Measurements from ENCODE around the gene ADARB1. TPM values are rescaled to one million over a fixed set of nuclear protein-coding genes. Genes with fewer than 3 reads are reported as not detected.
A peak's percentile ranks its signal among the peaks of the same experiment; 100 is the strongest.

ADARB1 gene
- total RNA-seq, 1 experiment from 2014 or later, result 8.4 TPM

DNA sequence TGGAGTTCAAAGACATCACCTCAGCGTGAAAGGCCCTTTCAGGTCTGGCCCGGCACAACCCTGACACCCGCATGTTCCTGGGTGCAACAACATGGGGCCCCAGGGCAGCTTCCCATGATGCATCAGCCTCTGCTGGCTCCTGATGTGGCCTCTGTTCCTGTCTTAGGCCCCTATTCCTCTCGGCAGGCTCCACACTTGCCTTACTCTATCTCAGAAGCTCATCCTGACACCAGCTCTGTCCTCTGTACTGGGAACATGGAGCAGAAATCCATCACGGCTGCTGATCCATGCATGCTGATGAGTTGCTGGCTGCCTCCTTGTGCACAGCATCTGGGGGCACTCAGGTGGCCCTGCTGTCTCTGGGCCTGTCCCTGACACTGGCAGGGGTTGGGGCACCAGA is 74.6 kb downstream of the ADARB1 start:
- Histone ChIP-seq H3K27me3 (no peaks in the 10 kb centered on the region), H3K9me3 (replicated peaks) (no peaks in the 10 kb centered on the region), H3K36me3 (no peaks in the 10 kb centered on the region), H3K4me3 (no peak overlapping the region), H3K27ac (no peak overlapping the region), H3K4me1 (peaks cover 8% of the 10 kb centered on the region)
- no peak for DNase-seq

DNA sequence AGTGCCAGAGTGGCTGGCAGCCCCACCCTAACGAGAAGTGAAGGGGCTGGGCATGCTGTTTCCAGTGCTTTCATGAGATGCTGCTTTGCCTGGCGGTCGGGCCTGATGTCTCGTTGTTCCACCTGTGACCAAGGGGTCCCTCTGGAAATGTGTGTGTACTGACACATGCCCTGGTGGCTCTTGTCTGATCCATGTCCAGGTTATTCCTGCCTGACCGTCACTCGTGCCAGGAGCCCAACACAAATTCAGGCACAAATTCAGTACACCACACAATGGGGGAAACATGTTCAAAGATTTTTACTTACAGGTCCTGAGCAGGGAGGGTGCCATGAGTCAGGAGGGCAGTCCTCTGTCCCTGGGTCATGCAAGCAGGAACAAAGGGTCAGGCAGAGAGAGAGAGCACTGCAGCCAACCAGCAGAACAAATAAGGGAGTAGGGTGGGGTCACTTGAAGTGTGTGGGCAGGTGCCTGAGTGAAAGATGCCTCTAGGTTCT is 76.3 kb downstream of the ADARB1 start:
- H3K27me3 ChIP-seq, result no peaks in the 10 kb centered on the region
- peaks cover 19% of the 10 kb centered on the region for H3K4me1 ChIP-seq
- DNase-seq, result no peak
- no peaks in the 10 kb centered on the region for H3K36me3 ChIP-seq
- H3K27ac ChIP-seq, result no peak overlapping the region
- H3K4me3 ChIP-seq, result no peak overlapping the region
- no peaks in the 10 kb centered on the region for H3K9me3 ChIP-seq (replicated peaks)

GRCh38 chr21:45151445-45152160 is 77.2 kb downstream of the ADARB1 start:
- Histone ChIP-seq H3K27ac (no peak overlapping the region), H3K4me1 (peaks cover 19% of the 10 kb centered on the region), H3K36me3 (no peaks in the 10 kb centered on the region), H3K9me3 (replicated peaks) (no peaks in the 10 kb centered on the region), H3K27me3 (no peaks in the 10 kb centered on the region), H3K4me3 (no peak overlapping the region)
- no peak for DNase-seq

GRCh38 chr21:45152265-45152746 is 77.9 kb downstream of the ADARB1 start:
- Histone ChIP-seq H3K9me3 (replicated peaks) (no peaks in the 10 kb centered on the region), H3K36me3 (no peaks in the 10 kb centered on the region), H3K4me1 (peaks cover 19% of the 10 kb centered on the region), H3K27me3 (no peaks in the 10 kb centered on the region), H3K4me3 (no peak overlapping the region), H3K27ac (no peak overlapping the region)
- no peak for DNase-seq

- Histone ChIP-seq H3K27ac (peak overlapping the region; percentile 50), H3K36me3 (no peaks in the 10 kb centered on the region), H3K4me1 (peaks cover 19% of the 10 kb centered on the region), H3K27me3 (no peaks in the 10 kb centered on the region), H3K4me3 (no peak overlapping the region), H3K9me3 (replicated peaks) (no peaks in the 10 kb centered on the region)
- no peak for DNase-seq
These were observed 79.3 kb downstream of the ADARB1 start for GRCh38 chr21:45153358-45154318.

GRCh38 chr21:45154511-45155508 is 80.4 kb downstream of the ADARB1 start:
- Histone ChIP-seq H3K9me3 (replicated peaks) (no peaks in the 10 kb centered on the region), H3K4me1 (peaks cover 19% of the 10 kb centered on the region), H3K4me3 (no peak overlapping the region), H3K36me3 (no peaks in the 10 kb centered on the region), H3K27ac (peak overlapping the region; percentile 50), H3K27me3 (no peaks in the 10 kb centered on the region)
- DNase-seq, result peak; percentile 36 to 45

- no peak overlapping the region for H3K27ac ChIP-seq
- H3K4me3 ChIP-seq, result no peak overlapping the region
- no peak for DNase-seq
- H3K9me3 ChIP-seq (replicated peaks), result no peaks in the 10 kb centered on the region
- H3K36me3 ChIP-seq, result no peaks in the 10 kb centered on the region
- H3K27me3 ChIP-seq, result no peaks in the 10 kb centered on the region
- peaks cover 29% of the 10 kb centered on the region for H3K4me1 ChIP-seq
These were observed 81.5 kb downstream of the ADARB1 start for GRCh38 chr21:45155910-45156309.

- H3K9me3 ChIP-seq (replicated peaks), result no peaks in the 10 kb centered on the region
- H3K4me1 ChIP-seq, result peaks cover 33% of the 10 kb centered on the region
- no peaks in the 10 kb centered on the region for H3K27me3 ChIP-seq
- H3K36me3 ChIP-seq, result no peaks in the 10 kb centered on the region
- no peak for DNase-seq
- no peak overlapping the region for H3K27ac ChIP-seq
- no peak overlapping the region for H3K4me3 ChIP-seq
These were observed 82.1 kb downstream of the ADARB1 start for GRCh38 chr21:45156459-45156858.

- H3K9me3 ChIP-seq (replicated peaks), result no peaks in the 10 kb centered on the region
- peaks cover 33% of the 10 kb centered on the region for H3K4me1 ChIP-seq
- no peak overlapping the region for H3K4me3 ChIP-seq
- no peaks in the 10 kb centered on the region for H3K36me3 ChIP-seq
- no peaks in the 10 kb centered on the region for H3K27me3 ChIP-seq
- no peak for DNase-seq
- H3K27ac ChIP-seq, result no peak overlapping the region
These were observed 83.6 kb downstream of the ADARB1 start for GRCh38 chr21:45157932-45158331.

- no peak for DNase-seq
- Histone ChIP-seq H3K36me3 (no peaks in the 10 kb centered on the region), H3K9me3 (replicated peaks) (no peaks in the 10 kb centered on the region), H3K27me3 (no peaks in the 10 kb centered on the region), H3K27ac (no peak overlapping the region), H3K4me3 (no peak overlapping the region), H3K4me1 (peaks cover 35% of the 10 kb centered on the region)
These were observed 84.4 kb downstream of the ADARB1 start for GRCh38 chr21:45158491-45159423.

- peaks cover 27% of the 10 kb centered on the region for H3K4me1 ChIP-seq
- DNase-seq, result no peak
- H3K27ac ChIP-seq, result peak overlapping the region; percentile 39
- H3K9me3 ChIP-seq (replicated peaks), result no peaks in the 10 kb centered on the region
- no peak overlapping the region for H3K4me3 ChIP-seq
- no peaks in the 10 kb centered on the region for H3K27me3 ChIP-seq
- no peaks in the 10 kb centered on the region for H3K36me3 ChIP-seq
These were observed 85.8 kb downstream of the ADARB1 start for GRCh38 chr21:45160198-45160597.

DNA sequence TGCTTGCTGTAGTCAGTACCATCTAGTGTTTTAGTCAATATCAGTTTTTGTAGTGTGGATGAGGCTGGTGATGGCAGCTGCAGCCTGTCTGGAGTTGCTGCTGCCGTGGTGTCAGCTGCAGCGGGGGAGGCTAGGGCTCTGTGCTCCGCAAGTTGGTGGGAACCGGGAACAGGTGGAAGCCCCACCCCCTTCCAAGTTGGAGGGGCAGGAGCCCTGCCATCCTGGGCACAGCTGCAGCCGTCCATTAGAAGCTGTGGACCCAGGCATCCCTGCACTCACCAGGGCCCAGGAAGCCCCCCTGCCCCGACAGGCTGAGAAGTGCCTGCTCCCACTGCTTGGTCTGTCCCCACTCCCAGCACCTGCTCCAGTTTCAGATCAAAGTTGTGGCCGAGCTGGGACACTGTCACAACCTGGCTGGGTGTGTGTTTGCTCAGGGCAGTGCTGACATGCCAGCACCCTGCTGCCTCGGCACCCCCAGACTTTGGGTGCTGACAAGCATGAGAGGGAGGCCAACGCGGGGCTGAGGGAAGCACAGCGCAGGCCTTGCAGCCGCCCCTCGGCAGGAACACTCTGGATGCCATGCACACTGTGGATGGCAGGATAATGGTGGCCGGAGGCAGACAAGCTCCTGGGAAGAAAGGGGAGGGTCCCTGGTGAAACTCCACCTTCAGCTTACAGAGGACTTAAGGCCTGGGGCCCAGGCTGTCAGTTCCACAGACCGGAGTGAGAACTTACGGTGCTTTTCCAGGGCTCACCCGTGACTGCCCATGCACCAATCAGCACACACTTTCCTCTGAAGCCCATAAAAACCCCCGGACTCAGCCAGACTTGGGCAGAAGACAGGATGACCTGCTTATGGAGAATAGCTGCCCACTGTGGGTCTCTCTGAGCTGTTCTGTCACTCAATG is 86.9 kb downstream of the ADARB1 start:
- DNase-seq, result peak; percentile 88 to 90
- peaks cover 27% of the 10 kb centered on the region for H3K4me1 ChIP-seq
- no peaks in the 10 kb centered on the region for H3K36me3 ChIP-seq
- H3K4me3 ChIP-seq, result no peak overlapping the region
- peak overlapping the region; percentile 39 for H3K27ac ChIP-seq
- no peaks in the 10 kb centered on the region for H3K9me3 ChIP-seq (replicated peaks)
- no peaks in the 10 kb centered on the region for H3K27me3 ChIP-seq
